Measurements from ENCODE around the gene TRPC4AP. TPM values are rescaled to one million over a fixed set of nuclear protein-coding genes. Genes with fewer than 3 reads are reported as not detected.

The TRPC4AP gene
- total RNA-seq, 2 experiments from 2014 or later, result 31.9 to 38.8 TPM

DNA sequence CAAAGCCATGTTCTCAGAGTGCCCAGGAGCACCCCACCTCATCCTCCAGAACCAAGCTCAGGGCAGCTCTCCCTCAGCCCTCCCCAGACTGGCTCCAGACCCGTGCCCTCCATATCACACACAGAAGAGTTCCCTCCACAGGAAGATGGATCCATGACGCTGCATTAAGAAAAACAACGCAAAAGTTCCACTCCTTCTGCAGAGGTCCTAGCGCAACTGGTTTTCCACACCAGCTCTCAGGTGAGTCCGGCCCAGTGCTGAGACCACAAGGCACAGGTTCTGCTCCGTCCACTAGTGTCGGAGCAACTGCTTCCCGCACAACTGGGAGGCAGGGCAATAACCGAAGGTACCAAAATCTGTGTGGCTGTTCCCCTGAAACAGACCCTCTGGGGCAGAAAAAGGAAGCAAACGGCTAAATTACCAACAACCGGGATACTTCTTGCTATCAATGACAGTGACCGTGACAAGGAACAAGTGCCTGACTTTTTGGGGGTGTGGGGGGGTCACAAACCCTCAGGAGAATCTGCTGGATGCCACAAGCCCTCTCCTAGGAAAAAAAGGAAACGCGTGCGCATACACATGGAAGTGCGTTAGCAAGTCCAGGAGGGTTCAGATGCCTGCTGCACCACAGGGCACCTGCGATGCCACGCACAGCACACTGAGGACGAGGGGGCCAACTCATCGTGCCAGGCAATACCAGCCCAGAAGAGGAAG lies 87.7 kb downstream of the TRPC4AP start:
- ChIA-PET CTCF (ENCODE audit: unreplicated experiment) (no interaction called here), POLR2A (no interaction called here)
- intact Hi-C loops (cut with micrococcal nuclease; ENCODE audit: unreplicated experiment), result no loop called here
- Histone ChIP-seq H3K27ac (ENCODE audit: low read depth, low read length, poor library complexity, severe bottlenecking) (no peak overlapping the region), H3K4me2 (ENCODE audit: low read length) (no peak overlapping the region), H3K79me2 (ENCODE audit: insufficient read depth, low read depth, low read length) (no peaks in the 10 kb centered on the region), H3K9me3 (ENCODE audit: low read length) (no peaks in the 10 kb centered on the region), H2AFZ (ENCODE audit: low read length) (no peak overlapping the region), H3K36me3 (ENCODE audit: insufficient read depth, low read length) (peaks cover 70% of the 10 kb centered on the region), H3K4me3 (ENCODE audit: low read depth, low read length, poor library complexity, severe bottlenecking) (no peak overlapping the region), H3K9me2 (ENCODE audit: insufficient read depth, low read length) (no peaks in the 10 kb centered on the region), H3K4me1 (ENCODE audit: insufficient read depth, low read length, poor library complexity, severe bottlenecking) (peaks cover 13% of the 10 kb centered on the region), H4K20me1 (ENCODE audit: insufficient read depth, low read length) (no peaks in the 10 kb centered on the region)
- BruUV-seq (replicated peaks), result no TSS peak
- no peak for DNase-seq (ENCODE audit: low spot score)
- TF ChIP-seq, protein P1, sequence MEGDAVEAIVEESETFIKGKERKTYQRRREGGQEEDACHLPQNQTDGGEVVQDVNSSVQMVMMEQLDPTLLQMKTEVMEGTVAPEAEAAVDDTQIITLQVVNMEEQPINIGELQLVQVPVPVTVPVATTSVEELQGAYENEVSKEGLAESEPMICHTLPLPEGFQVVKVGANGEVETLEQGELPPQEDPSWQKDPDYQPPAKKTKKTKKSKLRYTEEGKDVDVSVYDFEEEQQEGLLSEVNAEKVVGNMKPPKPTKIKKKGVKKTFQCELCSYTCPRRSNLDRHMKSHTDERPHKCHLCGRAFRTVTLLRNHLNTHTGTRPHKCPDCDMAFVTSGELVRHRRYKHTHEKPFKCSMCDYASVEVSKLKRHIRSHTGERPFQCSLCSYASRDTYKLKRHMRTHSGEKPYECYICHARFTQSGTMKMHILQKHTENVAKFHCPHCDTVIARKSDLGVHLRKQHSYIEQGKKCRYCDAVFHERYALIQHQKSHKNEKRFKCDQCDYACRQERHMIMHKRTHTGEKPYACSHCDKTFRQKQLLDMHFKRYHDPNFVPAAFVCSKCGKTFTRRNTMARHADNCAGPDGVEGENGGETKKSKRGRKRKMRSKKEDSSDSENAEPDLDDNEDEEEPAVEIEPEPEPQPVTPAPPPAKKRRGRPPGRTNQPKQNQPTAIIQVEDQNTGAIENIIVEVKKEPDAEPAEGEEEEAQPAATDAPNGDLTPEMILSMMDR (conservative IDR thresholded peaks at IDR 0.05; ENCODE audit: low read length), result no peak
- TF ChIP-seq EZH2phosphoT487 (IDR thresholded peaks at IDR 0.05; ENCODE audit: borderline replicate concordance, low read depth, low read length), result no peak

DNA sequence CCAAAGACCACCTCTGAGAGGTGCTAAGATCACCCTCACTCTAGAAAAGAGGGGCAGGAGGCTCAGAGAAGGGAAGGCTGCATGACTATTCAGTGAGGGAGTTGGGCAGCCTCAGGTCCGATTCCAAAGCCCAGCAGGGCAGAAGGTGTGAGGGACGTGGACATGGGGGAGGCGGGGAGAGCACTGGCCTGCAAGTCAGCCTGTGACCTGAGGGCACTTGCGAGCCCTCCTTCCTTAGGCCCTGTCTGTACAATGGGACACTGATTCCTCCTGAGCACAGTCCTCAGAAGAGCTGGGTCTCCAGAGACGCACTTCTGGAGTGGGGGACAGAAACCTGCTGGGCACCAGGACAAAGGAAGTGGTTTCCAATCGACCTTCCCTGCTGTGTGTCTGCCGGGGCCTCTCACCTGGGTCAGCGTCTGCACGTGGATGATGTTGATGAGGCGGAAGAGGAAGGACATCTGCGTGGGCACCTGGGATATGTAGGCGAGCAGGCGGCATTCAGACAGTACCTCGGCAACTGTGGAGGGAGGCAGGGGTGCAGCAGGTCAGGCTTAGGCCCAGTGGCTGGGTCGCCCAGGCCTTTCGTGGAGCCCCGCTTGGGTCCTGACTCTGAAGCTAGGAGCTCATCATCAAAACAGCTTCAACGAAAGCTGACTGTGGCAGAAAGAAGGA lies 88.4 kb downstream of the TRPC4AP start:
- no TSS peak for BruUV-seq (replicated peaks)
- intact Hi-C loops (cut with micrococcal nuclease; ENCODE audit: unreplicated experiment), result no loop called here
- CTCF ChIA-PET (ENCODE audit: unreplicated experiment), result no interaction called here
- Histone ChIP-seq H3K27ac (ENCODE audit: low read depth, low read length, poor library complexity, severe bottlenecking) (no peak overlapping the region), H3K36me3 (ENCODE audit: insufficient read depth, low read length) (peaks cover 63% of the 10 kb centered on the region), H3K4me2 (ENCODE audit: low read length) (no peak overlapping the region), H3K4me1 (ENCODE audit: insufficient read depth, low read length, poor library complexity, severe bottlenecking) (peaks cover 13% of the 10 kb centered on the region), H4K20me1 (ENCODE audit: insufficient read depth, low read length) (no peaks in the 10 kb centered on the region), H3K9me3 (ENCODE audit: low read length) (no peaks in the 10 kb centered on the region), H3K4me3 (ENCODE audit: low read depth, low read length, poor library complexity, severe bottlenecking) (no peak overlapping the region), H3K79me2 (ENCODE audit: insufficient read depth, low read depth, low read length) (no peaks in the 10 kb centered on the region), H2AFZ (ENCODE audit: low read length) (no peak overlapping the region), H3K9me2 (ENCODE audit: insufficient read depth, low read length) (no peaks in the 10 kb centered on the region)
- POLR2A ChIA-PET, result no interaction called here
- no peak for TF ChIP-seq EZH2phosphoT487 (IDR thresholded peaks at IDR 0.05; ENCODE audit: borderline replicate concordance, low read depth, low read length)
- TF ChIP-seq, protein P1 (conservative IDR thresholded peaks at IDR 0.05; ENCODE audit: low read length), result no peak
- DNase-seq (ENCODE audit: low spot score), result no peak

All from OCI-LY7 (cell line).